Endometrial microvascular endothelial cells (primary cell): Measurements from ENCODE around the gene PRDM1. TPM values are rescaled to one million over a fixed set of nuclear protein-coding genes. Genes with fewer than 3 reads are reported as not detected.

Experiments
- in situ Hi-C: cut with HindIII; loops from 2 replicates; pipeline ENCODE4 v1.10.0; 2017; ENCODE audit warnings: low sequenced_read_pairs, low pct_unique_long_range_greater_than_20kb; ENCODE audit errors: inconsistent ontology term
- total RNA-seq: library from RNA; depleted of rRNA; stranded (reverse); fragments of >200 nt; gene quantifications from one replicate; pipeline ENCODE4 v1.2.3, GENCODE V29; 2015; ENCODE audit errors: inconsistent ontology term

PRDM1 gene
- total RNA-seq, 1 donor from 2014 or later = 8.0 TPM

- in situ Hi-C loops = no loop called here
These were observed 1.6 kb downstream of the PRDM1 start for GRCh38 chr6:106087548-106088325.

- in situ Hi-C loops = no loop called here
These were observed 3.9 kb downstream of the PRDM1 start for GRCh38 chr6:106090001-106090400.

DNA sequence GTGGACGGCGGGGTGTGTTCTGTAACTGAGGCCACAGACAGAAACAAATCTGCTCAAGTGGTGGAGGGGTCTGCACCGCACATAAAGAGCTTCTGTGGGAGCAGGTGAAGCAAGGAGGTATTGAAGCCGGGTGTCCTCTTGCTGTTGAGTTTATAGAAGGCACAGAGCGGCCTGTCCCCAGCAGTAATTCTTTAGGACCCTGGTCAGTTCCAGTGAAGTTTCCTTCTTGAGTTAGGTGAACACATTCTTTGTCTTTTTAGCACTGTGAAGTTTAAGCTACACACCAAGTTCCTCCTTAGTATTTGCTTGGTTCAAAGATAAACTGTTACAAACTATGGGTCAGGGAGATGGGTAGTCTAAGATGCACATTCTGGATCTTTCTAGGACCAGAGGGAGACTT lies 6.1 kb downstream of the PRDM1 start:
- in situ Hi-C loops = no loop called here

GRCh38 chr6:106094261-106094963 lies 8.3 kb downstream of the PRDM1 start:
- in situ Hi-C loops = no loop called here

GRCh38 chr6:106094964-106095335 lies 8.8 kb downstream of the PRDM1 start:
- in situ Hi-C loops = no loop called here

DNA sequence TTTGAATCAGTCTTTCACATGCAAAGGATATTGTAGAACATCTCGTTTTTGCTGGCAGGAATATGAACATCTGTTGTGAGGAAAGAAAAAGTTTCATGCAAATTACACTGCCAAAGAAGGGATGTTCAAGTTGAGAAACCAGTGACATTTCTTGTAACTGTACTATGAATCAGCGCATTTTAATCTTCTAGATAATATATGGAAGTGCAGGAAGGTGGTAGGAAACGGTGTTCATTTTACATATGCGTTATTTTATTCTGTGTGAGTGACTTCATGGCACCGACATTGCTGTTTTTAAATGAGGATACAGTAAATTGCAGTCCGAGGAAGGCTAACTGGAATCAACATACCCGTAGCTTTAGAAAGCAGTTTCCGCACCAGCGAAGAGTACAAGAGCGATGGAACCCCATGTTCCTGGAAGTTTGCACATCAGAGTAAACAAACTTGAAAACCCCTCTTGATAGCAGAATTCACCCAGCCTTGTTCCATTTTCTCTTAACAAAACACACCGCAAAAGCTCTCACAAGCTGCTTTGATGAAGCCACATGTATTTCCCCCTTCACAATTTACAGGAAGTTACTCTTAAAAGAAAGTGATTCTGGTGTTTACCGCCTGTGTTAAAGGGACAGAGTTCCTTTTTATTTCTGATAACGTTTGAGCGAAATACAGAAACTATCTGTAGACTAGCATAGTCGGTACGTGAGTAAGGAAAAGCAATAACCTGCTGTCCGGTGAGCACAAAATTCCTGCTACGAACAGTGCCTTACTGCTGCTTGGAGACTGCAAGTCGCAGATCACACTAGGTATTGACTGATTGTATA lies 11.5 kb downstream of the PRDM1 start:
- in situ Hi-C loops = no loop called here

- in situ Hi-C loops = no loop called here
These were observed 12.5 kb downstream of the PRDM1 start for GRCh38 chr6:106098383-106099234.

GRCh38 chr6:106099235-106099537 lies 13.1 kb downstream of the PRDM1 start:
- in situ Hi-C loops = no loop called here

GRCh38 chr6:106100755-106101154 lies 14.6 kb downstream of the PRDM1 start:
- in situ Hi-C loops = no loop called here

- in situ Hi-C loops = no loop called here
These were observed 15.3 kb downstream of the PRDM1 start for GRCh38 chr6:106101466-106101865.

GRCh38 chr6:106102034-106102433 lies 15.9 kb downstream of the PRDM1 start:
- in situ Hi-C loops = no loop called here

DNA sequence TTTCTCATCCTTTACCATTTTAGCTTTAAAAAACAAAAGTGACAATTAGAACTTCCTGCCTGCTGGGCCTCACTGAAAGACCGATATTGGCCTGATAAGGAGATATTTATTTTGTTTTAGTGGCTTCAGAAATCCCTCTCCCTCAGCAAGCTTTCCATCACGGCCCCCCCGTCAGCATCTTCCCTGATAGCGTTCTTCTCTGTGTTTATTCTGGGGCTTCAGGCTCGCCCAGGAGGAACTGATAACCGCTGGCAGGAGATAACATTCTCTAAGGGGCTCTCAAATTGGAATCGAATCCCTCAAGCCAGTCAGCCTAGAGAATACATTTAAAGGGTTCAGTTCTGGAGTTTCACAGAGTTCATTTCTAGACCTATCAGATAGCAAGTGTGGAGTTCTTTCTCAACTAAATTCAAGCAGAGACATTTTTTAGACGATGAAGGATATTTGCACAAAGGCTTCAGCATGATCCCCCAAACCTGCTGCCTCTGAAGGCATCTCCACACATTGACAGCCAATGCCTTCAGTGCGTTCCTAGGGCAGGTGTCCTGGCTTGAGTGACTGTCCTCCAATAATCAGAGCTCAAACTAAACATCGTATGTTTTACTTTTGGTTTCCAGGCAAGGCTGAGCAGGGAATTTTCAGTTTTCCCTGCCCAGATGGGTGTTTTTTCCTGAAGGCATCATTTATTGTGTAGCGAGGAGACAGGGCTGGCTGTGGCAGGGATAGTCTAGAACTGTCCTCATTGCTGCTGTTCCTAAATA lies 17.0 kb downstream of the PRDM1 start:
- in situ Hi-C loops = no loop called here

DNA sequence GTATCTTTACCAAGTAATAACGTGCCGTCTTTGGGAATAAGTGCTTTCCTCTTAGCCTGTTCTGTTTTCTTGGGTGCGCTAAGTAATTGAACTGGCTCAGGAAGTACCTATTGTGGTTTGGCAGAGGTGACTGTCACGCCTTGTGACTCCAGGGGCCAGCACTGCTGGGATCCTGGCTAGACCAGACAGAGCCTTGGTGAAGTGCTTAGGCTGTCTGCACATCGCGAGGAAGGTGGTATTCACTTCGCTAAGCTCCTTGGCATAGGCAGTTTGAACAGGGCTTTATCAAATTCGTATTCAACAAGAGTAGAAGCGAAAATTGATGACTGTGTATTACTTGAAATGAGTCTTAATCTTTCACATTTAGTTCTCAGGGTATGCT lies 17.6 kb downstream of the PRDM1 start:
- in situ Hi-C loops = no loop called here

DNA sequence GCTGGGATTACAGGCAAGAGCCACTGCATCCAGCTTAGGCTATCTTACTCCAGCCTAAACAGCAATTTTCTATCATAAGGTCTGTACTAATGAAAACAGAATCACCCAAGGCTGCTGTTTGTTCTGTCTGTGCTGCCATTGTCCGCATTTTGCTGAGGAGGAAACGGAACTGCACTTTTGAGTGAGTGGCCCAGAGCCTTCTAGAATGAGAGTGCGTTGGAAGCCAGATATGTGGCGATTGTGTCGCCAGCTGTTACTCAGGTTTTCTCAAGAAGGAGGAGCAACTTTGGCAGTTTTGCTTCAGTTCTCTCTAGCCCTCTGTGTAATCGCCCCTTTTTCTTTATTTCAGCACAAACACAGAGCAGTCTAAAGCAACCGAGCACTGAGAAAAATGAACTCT lies 18.3 kb downstream of the PRDM1 start:
- in situ Hi-C loops = no loop called here

DNA sequence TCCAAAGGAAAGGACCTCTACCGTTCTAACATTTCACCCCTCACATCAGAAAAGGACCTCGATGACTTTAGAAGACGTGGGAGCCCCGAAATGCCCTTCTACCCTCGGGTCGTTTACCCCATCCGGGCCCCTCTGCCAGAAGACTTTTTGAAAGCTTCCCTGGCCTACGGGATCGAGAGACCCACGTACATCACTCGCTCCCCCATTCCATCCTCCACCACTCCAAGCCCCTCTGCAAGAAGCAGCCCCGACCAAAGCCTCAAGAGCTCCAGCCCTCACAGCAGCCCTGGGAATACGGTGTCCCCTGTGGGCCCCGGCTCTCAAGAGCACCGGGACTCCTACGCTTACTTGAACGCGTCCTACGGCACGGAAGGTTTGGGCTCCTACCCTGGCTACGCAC lies 18.8 kb downstream of the PRDM1 start:
- in situ Hi-C loops = no loop called here

DNA sequence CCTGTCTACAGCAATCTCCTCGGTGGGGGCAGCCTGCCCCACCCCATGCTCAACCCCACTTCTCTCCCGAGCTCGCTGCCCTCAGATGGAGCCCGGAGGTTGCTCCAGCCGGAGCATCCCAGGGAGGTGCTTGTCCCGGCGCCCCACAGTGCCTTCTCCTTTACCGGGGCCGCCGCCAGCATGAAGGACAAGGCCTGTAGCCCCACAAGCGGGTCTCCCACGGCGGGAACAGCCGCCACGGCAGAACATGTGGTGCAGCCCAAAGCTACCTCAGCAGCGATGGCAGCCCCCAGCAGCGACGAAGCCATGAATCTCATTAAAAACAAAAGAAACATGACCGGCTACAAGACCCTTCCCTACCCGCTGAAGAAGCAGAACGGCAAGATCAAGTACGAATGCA lies 19.4 kb downstream of the PRDM1 start:
- in situ Hi-C loops = no loop called here

GRCh38 chr6:106106276-106107042 lies 20.3 kb downstream of the PRDM1 start:
- in situ Hi-C loops = no loop called here
